HepG2 (cell line): ENCODE measurements around the gene DCDC2. TPM values are rescaled to one million over a fixed set of nuclear protein-coding genes. Genes with fewer than 3 reads are reported as not detected.

Source experiments
- CCDC6 ChIP-seq: sonication (generic); formaldehyde crosslinking; IDR thresholded peaks from 2 replicates; pipeline ENCODE4 v1.8.1; 2022; ENCODE audit warnings: mild to moderate bottlenecking, missing genetic modification reagents, moderate library complexity
- GRHL1 ChIP-seq: sonication (generic); formaldehyde crosslinking; conservative IDR thresholded peaks from 2 replicates; pipeline ENCODE4 v1.8.0; 2022; ENCODE audit warnings: missing genetic modification reagents
- LRRFIP1 ChIP-seq: sonication (generic); formaldehyde crosslinking; conservative IDR thresholded peaks from 2 replicates; pipeline ENCODE4 v1.4.0; 2020; ENCODE audit warnings: missing genetic modification reagents
- MATR3 ChIP-seq: sonication (generic); formaldehyde crosslinking; IDR thresholded peaks from 2 replicates; pipeline ENCODE4 v1.4.0; 2020; ENCODE audit warnings: missing genetic modification reagents
- NR2F2 ChIP-seq: IDR thresholded peaks from 2 replicates; pipeline ENCODE4 v1.6.1; 2012; ENCODE audit warnings: low read depth, inconsistent platforms, borderline replicate concordance
- PPARG ChIP-seq: conservative IDR thresholded peaks from 2 replicates; pipeline ENCODE4 v1.6.1; 2016; ENCODE audit warnings: missing biosample characterization, missing genetic modification reagents
- RBM22 ChIP-seq: fragments of 200-400 bp; formaldehyde crosslinking; optimal IDR thresholded peaks from 2 replicates; pipeline ENCODE3; 2017; ENCODE audit warnings: mild to moderate bottlenecking, low read length, moderate library complexity
- SRSF1 ChIP-seq: fragments of 200-400 bp; formaldehyde crosslinking; optimal IDR thresholded peaks from 2 replicates; pipeline ENCODE3; 2017; ENCODE audit warnings: mild to moderate bottlenecking, low read depth, low read length, moderate library complexity
- ZNF225 ChIP-seq: sonication (generic); formaldehyde crosslinking; IDR thresholded peaks from 2 replicates; pipeline ENCODE4 v1.4.0; 2020; ENCODE audit warnings: mild to moderate bottlenecking, missing genetic modification reagents
- ZNF407 ChIP-seq: sonication (generic); formaldehyde crosslinking; IDR thresholded peaks from one replicate; pipeline ENCODE4 v1.5.1; 2020; ENCODE audit warnings: mild to moderate bottlenecking, missing genetic modification reagents; ENCODE audit errors: not compliant biosample characterization
- polyA plus RNA-seq, 8 experiments: library from polyadenylated mRNA; depleted of rRNA in 3 of 8; stranded (reverse) in 7 of 8; unstranded in 1 of 8; fragments of >200 nt; fragmentation: Illumina TruSeq in 4 of 8; extraction: Trizol in 4 of 8; gene quantifications; 2 replicates each; pipeline versions ENCODE4 v1.2.1 to v1.2.3, GENCODE V29; 2011 to 2016; ENCODE audit warnings: low read depth in 4 of 8, missing spikeins in 1 of 8, mixed read lengths in 1 of 8; ENCODE audit not compliant: insufficient read depth in 1 of 8
- total RNA-seq, 5 experiments: library from RNA; depleted of rRNA; stranded (reverse); fragments of >200 nt; fragmentation: Illumina TruSeq; extraction: Trizol; gene quantifications; 2 replicates each; pipeline ENCODE4 v1.2.3, GENCODE V29; 2016; ENCODE audit warnings: low read depth in 1 of 5
- TF ChIP-seq, protein P1 (sequence below): sonication (generic); formaldehyde crosslinking; IDR thresholded peaks from 2 replicates; pipeline ENCODE4 v1.8.1; 2023; ENCODE audit warnings: mild to moderate bottlenecking, moderate library complexity, missing genetic modification reagents

DCDC2 gene
- total and polyA plus RNA-seq, 2 of the 13 experiments (the other 11 are each of a cell fraction or from before 2014, with no cell fraction given), result 9.0 to 36.2 TPM

- TF ChIP-seq ZNF407 (CRISPR knock-in tag), result no peak
- no peak for TF ChIP-seq ZNF225
- no peak for TF ChIP-seq SRSF1
- TF ChIP-seq RBM22, result no peak
- TF ChIP-seq CCDC6, result no peak
- TF ChIP-seq, protein P1, sequence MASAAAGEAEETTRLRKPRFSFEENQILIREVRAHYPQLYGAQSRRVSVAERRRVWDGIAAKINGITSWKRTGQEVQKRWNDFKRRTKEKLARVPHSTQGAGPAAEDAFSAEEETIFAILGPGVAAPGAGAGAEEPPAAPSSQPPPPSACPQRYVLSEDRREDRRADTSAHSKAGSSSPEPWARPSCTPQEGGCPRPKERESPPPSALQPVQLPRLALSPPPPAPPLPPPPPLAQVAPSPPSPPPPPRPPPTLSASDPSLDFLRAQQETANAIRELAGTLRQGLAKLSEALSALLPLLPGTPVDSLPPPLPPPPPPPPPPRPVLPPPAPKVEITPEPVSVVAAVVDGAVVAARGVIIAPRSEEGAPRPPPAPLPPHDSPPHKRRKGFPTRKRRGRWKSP (CRISPR knock-in tag), result no peak
- no peak for TF ChIP-seq PPARG (CRISPR knock-in tag)
- 0 out of 2 replicates have a peak, but pooled peaks have one; percentile 20 for TF ChIP-seq NR2F2
- no peak for TF ChIP-seq MATR3 (CRISPR knock-in tag)
- no peak for TF ChIP-seq GRHL1 (CRISPR knock-in tag)
- no peak for TF ChIP-seq LRRFIP1 (CRISPR knock-in tag)
Observed at GRCh38 chr6:24139639-24140038, 218.2 kb downstream of the DCDC2 start (continued).
